A673 (cell line): ENCODE data around the gene CCDC6. TPM values are rescaled to one million over a fixed set of nuclear protein-coding genes. Genes with fewer than 3 reads are reported as not detected.

Experiments used
- BruUV-seq: library from RNA; stranded (reverse); fragments of 400-500 nt; replicated peaks from 2 replicates; lab custom pipeline; 2021; lab: Mats Ljungman, UMichigan
- CTCF ChIA-PET: fragments of 300-600 bp; sonication (Branson Sonifier 250); formaldehyde crosslinking; loops from one replicate; lab custom pipeline; 2022; ENCODE audit warnings: antibody characterized with exemption; lab: Charles Lee
- POLR2A ChIA-PET: fragments of 300-600 bp; sonication (Branson Sonifier 250); formaldehyde crosslinking; loops from one replicate; lab custom pipeline; 2022; ENCODE audit warnings: antibody characterized with exemption; ENCODE audit not compliant: low non-redundant PET; lab: Charles Lee
- DNase-seq: peaks from one replicate; pipeline ENCODE4 v3.0.0-alpha.2; 2015; ENCODE audit warnings: low spot score
- H3K27ac ChIP-seq: fragments of 200-600 bp; sonication (generic); 2 replicates; pipeline ENCODE4 v1.5.1; 2016; ENCODE audit warnings: mixed run types, low read depth, mild to moderate bottlenecking, mixed read lengths, antibody characterized with exemption, low read length; ENCODE audit not compliant: poor library complexity, severe bottlenecking
- H3K27me3 ChIP-seq: fragments of 200-600 bp; sonication (generic); replicated peaks from 2 replicates; pipeline ENCODE4 v1.6.1; 2017; ENCODE audit warnings: mixed run types, low read depth, mild to moderate bottlenecking, mixed read lengths, antibody characterized with exemption, low read length; ENCODE audit not compliant: insufficient read depth, poor library complexity
- H3K36me3 ChIP-seq: fragments of 200-600 bp; sonication (generic); 2 replicates; pipeline ENCODE4 v1.6.1; 2016; ENCODE audit warnings: mixed run types, mild to moderate bottlenecking, mixed read lengths, antibody characterized with exemption, low read length; ENCODE audit not compliant: insufficient read depth, poor library complexity, severe bottlenecking
- H3K4me1 ChIP-seq: fragments of 200-600 bp; sonication (generic); 2 replicates; pipeline ENCODE4 v1.6.1; 2017; ENCODE audit warnings: mixed run types, mild to moderate bottlenecking, mixed read lengths, antibody characterized with exemption, low read length; ENCODE audit not compliant: insufficient read depth, poor library complexity, severe bottlenecking
- H3K4me3 ChIP-seq: fragments of 200-600 bp; sonication (generic); 2 replicates; pipeline ENCODE4 v1.5.1; 2016; ENCODE audit warnings: low read depth, mixed run types, mild to moderate bottlenecking, mixed read lengths, low read length; ENCODE audit not compliant: poor library complexity, severe bottlenecking
- H3K9me3 ChIP-seq: fragments of 200-600 bp; sonication (generic); 2 replicates; pipeline ENCODE4 v1.6.1; 2016; ENCODE audit warnings: mixed run types, low read depth, mild to moderate bottlenecking, mixed read lengths, antibody characterized with exemption, low read length; ENCODE audit not compliant: poor library complexity, severe bottlenecking
- CTCF ChIP-seq: fragments of 300-800, 200-600 bp; sonication (generic); conservative IDR thresholded peaks from 2 replicates; pipeline ENCODE4 v1.5.1; 2017; ENCODE audit warnings: low read depth, mild to moderate bottlenecking, antibody characterized with exemption, low read length, moderate library complexity, mixed read lengths
- EZH2 ChIP-seq: fragments of 200-600 bp; sonication (generic); IDR thresholded peaks from 2 replicates; pipeline ENCODE4 v1.6.1; 2017; ENCODE audit warnings: borderline replicate concordance, low read depth, mild to moderate bottlenecking, mixed read lengths, antibody characterized with exemption, low read length; ENCODE audit not compliant: poor library complexity, severe bottlenecking
- intact Hi-C: fragments of 100-400 bp; cut with micrococcal nuclease; formaldehyde crosslinking; loops from one replicate; pipeline ENCODE4 v1.10.0; 2022; ENCODE audit not compliant: unreplicated experiment
- total RNA-seq: library from RNA; stranded (reverse); gene quantifications from 2 replicates; pipeline ENCODE4 v1.2.3, GENCODE V29; 2021

Gene CCDC6
- total RNA-seq, 1 experiment from 2014 or later, result 28.1 TPM

- Histone ChIP-seq H3K4me1 (peaks cover 13% of the 10 kb centered on the region), H3K27ac (no peak overlapping the region), H3K27me3 (no peaks in the 10 kb centered on the region), H3K9me3 (no peaks in the 10 kb centered on the region), H3K36me3 (peaks cover 18% of the 10 kb centered on the region), H3K4me3 (no peak overlapping the region)
- ChIA-PET POLR2A (no interaction called here), CTCF (no interaction called here)
- no peak for DNase-seq
- intact Hi-C loops, result no loop called here
- BruUV-seq, result no TSS peak
- no peak for TF ChIP-seq CTCF
- TF ChIP-seq EZH2, result no peak
These were observed 102.6 kb downstream of the CCDC6 start for GRCh38 chr10:59803714-59804113.

GRCh38 chr10:59801171-59801570, 105.2 kb downstream of the CCDC6 start:
- H3K36me3 ChIP-seq, result peaks cover 13% of the 10 kb centered on the region
- no peaks in the 10 kb centered on the region for H3K4me1 ChIP-seq
- TF ChIP-seq EZH2 (no peak), CTCF (no peak)
- CTCF ChIA-PET, result no interaction called here
- no TSS peak for BruUV-seq
- intact Hi-C loops, result no loop called here
- POLR2A ChIA-PET, result no interaction called here
- no peaks in the 10 kb centered on the region for H3K9me3 ChIP-seq
- no peak overlapping the region for H3K4me3 ChIP-seq
- no peak overlapping the region for H3K27ac ChIP-seq
- no peak for DNase-seq
- no peaks in the 10 kb centered on the region for H3K27me3 ChIP-seq

GRCh38 chr10:59799421-59799820, 106.9 kb downstream of the CCDC6 start:
- no peaks in the 10 kb centered on the region for H3K4me1 ChIP-seq
- TF ChIP-seq CTCF, result no peak
- TF ChIP-seq EZH2, result no peak
- BruUV-seq, result no TSS peak
- peaks cover 4% of the 10 kb centered on the region for H3K36me3 ChIP-seq
- POLR2A ChIA-PET, result no interaction called here
- CTCF ChIA-PET, result no interaction called here
- H3K4me3 ChIP-seq, result no peak overlapping the region
- no peak overlapping the region for H3K27ac ChIP-seq
- intact Hi-C loops, result no loop called here
- no peaks in the 10 kb centered on the region for H3K9me3 ChIP-seq
- no peak for DNase-seq
- no peaks in the 10 kb centered on the region for H3K27me3 ChIP-seq
